ENCODE results near the gene ZBTB17. TPM values are rescaled to one million over a fixed set of nuclear protein-coding genes. Genes with fewer than 3 reads are reported as not detected.

The ZBTB17 gene
- total and polyA plus RNA-seq, 2 experiments from 2014 or later, result 21.9 to 26.6 TPM

DNA sequence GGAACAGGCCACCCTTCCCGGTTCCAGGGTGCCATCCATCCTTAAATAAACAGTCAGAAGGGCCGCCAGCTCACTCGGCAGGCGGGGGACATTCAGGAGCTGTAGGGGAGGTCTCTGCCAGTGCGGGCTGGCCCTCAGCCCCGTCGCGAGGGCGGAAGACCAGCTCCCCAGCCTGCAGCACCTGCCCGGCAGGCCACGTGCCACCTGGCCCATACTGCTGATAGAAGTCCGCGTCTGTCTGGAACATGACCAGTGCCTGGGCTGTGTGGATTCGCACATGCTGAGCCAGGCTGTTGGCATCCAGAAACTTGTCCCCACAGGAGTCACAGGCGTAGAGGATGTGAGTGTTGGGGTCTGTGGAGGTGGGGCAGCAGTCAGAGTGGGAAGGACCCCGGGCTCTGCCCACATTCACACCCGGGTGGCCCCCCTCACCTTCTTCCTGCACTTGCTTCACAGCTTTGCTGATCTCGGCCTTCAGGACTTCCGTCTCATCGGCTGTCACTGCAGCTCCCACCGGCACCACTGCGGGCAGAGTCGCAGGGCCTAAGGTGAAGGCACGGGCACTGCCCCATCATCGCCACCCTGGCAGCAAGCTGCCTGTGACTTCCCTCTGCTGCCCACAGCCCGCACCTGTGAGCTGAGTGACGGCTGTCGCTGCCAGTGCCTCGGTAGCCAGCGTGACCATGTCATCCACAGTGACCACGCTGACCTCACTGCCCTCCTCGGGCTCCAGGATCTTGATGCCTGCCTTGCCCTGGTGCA lies 33.8 kb downstream of the ZBTB17 start:
- no peaks in the 10 kb centered on the region for H3K9me2 ChIP-seq (ENCODE audit: insufficient read depth)
- Mint-ChIP-seq H3K36me3 (ENCODE audit: low read depth) (peaks cover 45% of the 10 kb centered on the region), H3K27ac (no peak overlapping the region), H3K4me3 (no peak overlapping the region), H3K4me1 (peaks cover 7% of the 10 kb centered on the region), H3K9me3 (no peaks in the 10 kb centered on the region), H3K27me3 (ENCODE audit: insufficient read depth, low read depth, poor library complexity) (peaks cover 11% of the 10 kb centered on the region)
- no peaks in the 10 kb centered on the region for H3F3A ChIP-seq (replicated peaks; ENCODE audit: low read depth)
- DNase-seq (ENCODE audit: low spot score) (no peak), ATAC-seq (no peak)
- no peaks in the 10 kb centered on the region for H3K4me1 ChIP-seq (ENCODE audit: insufficient read depth)
- peaks cover 15% of the 10 kb centered on the region for H3K36me3 ChIP-seq (ENCODE audit: insufficient read depth)
- H3K79me2 ChIP-seq (replicated peaks; ENCODE audit: insufficient read depth), result no peaks in the 10 kb centered on the region
- no peak overlapping the region for H3K27ac ChIP-seq (ENCODE audit: low read depth)
- no peak overlapping the region for H2AFZ ChIP-seq
- no peak overlapping the region for H3K4me3 ChIP-seq
- no peaks in the 10 kb centered on the region for H3K27me3 ChIP-seq (ENCODE audit: insufficient read depth)
- TF ChIP-seq, protein P1, sequence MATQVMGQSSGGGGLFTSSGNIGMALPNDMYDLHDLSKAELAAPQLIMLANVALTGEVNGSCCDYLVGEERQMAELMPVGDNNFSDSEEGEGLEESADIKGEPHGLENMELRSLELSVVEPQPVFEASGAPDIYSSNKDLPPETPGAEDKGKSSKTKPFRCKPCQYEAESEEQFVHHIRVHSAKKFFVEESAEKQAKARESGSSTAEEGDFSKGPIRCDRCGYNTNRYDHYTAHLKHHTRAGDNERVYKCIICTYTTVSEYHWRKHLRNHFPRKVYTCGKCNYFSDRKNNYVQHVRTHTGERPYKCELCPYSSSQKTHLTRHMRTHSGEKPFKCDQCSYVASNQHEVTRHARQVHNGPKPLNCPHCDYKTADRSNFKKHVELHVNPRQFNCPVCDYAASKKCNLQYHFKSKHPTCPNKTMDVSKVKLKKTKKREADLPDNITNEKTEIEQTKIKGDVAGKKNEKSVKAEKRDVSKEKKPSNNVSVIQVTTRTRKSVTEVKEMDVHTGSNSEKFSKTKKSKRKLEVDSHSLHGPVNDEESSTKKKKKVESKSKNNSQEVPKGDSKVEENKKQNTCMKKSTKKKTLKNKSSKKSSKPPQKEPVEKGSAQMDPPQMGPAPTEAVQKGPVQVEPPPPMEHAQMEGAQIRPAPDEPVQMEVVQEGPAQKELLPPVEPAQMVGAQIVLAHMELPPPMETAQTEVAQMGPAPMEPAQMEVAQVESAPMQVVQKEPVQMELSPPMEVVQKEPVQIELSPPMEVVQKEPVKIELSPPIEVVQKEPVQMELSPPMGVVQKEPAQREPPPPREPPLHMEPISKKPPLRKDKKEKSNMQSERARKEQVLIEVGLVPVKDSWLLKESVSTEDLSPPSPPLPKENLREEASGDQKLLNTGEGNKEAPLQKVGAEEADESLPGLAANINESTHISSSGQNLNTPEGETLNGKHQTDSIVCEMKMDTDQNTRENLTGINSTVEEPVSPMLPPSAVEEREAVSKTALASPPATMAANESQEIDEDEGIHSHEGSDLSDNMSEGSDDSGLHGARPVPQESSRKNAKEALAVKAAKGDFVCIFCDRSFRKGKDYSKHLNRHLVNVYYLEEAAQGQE (IDR thresholded peaks at IDR 0.05; ENCODE audit: unreplicated experiment), result no peak
- TF ChIP-seq, protein P2, sequence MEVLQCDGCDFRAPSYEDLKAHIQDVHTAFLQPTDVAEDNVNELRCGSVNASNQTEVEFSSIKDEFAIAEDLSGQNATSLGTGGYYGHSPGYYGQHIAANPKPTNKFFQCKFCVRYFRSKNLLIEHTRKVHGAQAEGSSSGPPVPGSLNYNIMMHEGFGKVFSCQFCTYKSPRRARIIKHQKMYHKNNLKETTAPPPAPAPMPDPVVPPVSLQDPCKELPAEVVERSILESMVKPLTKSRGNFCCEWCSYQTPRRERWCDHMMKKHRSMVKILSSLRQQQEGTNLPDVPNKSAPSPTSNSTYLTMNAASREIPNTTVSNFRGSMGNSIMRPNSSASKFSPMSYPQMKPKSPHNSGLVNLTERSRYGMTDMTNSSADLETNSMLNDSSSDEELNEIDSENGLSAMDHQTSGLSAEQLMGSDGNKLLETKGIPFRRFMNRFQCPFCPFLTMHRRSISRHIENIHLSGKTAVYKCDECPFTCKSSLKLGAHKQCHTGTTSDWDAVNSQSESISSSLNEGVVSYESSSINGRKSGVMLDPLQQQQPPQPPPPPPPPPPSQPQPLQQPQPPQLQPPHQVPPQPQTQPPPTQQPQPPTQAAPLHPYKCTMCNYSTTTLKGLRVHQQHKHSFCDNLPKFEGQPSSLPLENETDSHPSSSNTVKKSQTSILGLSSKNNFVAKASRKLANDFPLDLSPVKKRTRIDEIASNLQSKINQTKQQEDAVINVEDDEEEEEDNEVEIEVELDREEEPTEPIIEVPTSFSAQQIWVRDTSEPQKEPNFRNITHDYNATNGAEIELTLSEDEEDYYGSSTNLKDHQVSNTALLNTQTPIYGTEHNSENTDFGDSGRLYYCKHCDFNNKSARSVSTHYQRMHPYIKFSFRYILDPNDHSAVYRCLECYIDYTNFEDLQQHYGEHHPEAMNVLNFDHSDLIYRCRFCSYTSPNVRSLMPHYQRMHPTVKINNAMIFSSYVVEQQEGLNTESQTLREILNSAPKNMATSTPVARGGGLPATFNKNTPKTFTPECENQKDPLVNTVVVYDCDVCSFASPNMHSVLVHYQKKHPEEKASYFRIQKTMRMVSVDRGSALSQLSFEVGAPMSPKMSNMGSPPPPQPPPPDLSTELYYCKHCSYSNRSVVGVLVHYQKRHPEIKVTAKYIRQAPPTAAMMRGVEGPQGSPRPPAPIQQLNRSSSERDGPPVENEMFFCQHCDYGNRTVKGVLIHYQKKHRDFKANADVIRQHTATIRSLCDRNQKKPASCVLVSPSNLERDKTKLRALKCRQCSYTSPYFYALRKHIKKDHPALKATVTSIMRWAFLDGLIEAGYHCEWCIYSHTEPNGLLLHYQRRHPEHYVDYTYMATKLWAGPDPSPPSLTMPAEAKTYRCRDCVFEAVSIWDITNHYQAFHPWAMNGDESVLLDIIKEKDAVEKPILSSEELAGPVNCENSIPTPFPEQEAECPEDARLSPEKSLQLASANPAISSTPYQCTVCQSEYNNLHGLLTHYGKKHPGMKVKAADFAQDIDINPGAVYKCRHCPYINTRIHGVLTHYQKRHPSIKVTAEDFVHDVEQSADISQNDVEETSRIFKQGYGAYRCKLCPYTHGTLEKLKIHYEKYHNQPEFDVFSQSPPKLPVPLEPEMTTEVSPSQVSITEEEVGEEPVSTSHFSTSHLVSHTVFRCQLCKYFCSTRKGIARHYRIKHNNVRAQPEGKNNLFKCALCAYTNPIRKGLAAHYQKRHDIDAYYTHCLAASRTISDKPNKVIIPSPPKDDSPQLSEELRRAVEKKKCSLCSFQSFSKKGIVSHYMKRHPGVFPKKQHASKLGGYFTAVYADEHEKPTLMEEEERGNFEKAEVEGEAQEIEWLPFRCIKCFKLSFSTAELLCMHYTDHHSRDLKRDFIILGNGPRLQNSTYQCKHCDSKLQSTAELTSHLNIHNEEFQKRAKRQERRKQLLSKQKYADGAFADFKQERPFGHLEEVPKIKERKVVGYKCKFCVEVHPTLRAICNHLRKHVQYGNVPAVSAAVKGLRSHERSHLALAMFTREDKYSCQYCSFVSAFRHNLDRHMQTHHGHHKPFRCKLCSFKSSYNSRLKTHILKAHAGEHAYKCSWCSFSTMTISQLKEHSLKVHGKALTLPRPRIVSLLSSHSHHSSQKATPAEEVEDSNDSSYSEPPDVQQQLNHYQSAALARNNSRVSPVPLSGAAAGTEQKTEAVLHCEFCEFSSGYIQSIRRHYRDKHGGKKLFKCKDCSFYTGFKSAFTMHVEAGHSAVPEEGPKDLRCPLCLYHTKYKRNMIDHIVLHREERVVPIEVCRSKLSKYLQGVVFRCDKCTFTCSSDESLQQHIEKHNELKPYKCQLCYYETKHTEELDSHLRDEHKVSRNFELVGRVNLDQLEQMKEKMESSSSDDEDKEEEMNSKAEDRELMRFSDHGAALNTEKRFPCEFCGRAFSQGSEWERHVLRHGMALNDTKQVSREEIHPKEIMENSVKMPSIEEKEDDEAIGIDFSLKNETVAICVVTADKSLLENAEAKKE (CRISPR knock-in tag; IDR thresholded peaks at IDR 0.05), result no peak
- TF ChIP-seq POLR2AphosphoS5 (IDR thresholded peaks at IDR 0.05; ENCODE audit: low read depth) (no peak), STAT1 (IDR thresholded peaks at IDR 0.05; ENCODE audit: unreplicated experiment) (no peak), ZNF114 (CRISPR knock-in tag; IDR thresholded peaks at IDR 0.05) (no peak), JUNB (IDR thresholded peaks at IDR 0.05; ENCODE audit: unreplicated experiment) (no peak)
- TF ChIP-seq, protein P3, sequence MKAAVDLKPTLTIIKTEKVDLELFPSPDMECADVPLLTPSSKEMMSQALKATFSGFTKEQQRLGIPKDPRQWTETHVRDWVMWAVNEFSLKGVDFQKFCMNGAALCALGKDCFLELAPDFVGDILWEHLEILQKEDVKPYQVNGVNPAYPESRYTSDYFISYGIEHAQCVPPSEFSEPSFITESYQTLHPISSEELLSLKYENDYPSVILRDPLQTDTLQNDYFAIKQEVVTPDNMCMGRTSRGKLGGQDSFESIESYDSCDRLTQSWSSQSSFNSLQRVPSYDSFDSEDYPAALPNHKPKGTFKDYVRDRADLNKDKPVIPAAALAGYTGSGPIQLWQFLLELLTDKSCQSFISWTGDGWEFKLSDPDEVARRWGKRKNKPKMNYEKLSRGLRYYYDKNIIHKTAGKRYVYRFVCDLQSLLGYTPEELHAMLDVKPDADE (IDR thresholded peaks at IDR 0.05), result no peak
- H3K4me2 ChIP-seq, result no peak overlapping the region
- H4K20me1 ChIP-seq (replicated peaks; ENCODE audit: insufficient read depth), result no peaks in the 10 kb centered on the region; the same call in 1 of the 2 replicates

All from GM23338 (cell line).